Stimulated activated CD4-positive, alpha-beta T cell treated with anti-CD3 and anti-CD28 coated beads, Interleukin-4, amount 100 ng/mL, for 24 hours (primary cell): ENCODE results near the gene RAB8B.
"Not testable (repeated sequence)": the region's sequence is repeated elsewhere in the genome, so short reads cannot be mapped to it uniquely, and the experiment has no call there.

Source experiments
- DNase-seq: peaks from one replicate; pipeline ENCODE4 v3.0.0-alpha.2; 2020

RAB8B gene

DNA sequence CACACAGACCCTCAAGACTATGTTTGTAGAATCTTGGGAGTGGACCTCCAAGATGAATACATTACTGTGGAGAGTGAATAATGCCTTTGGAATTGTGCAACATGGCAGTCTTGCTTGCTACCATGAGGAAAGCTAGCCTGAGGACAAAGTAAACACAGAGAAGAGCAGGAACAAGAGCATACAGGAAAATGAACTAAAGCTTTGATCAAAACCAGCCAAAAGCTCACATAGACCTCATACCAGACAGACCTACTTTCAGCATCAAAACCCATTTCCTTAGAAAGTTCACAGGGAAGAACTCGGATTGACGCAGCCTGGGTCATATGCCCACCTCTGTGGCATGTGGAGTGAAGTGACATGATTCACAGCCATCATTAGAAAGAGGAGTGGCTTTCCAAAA is 3.3 kb upstream of the RAB8B start:
- no peak for DNase-seq

- DNase-seq: no peak
Measured at GRCh38 chr15:63187589-63188226, 1.7 kb upstream of the RAB8B start.

GRCh38 chr15:63188247-63188925 is 1.0 kb upstream of the RAB8B start:
- peak; percentile 40 for DNase-seq

GRCh38 chr15:63189941-63190768 is 749 bp downstream of the RAB8B start:
- no peak for DNase-seq

DNA sequence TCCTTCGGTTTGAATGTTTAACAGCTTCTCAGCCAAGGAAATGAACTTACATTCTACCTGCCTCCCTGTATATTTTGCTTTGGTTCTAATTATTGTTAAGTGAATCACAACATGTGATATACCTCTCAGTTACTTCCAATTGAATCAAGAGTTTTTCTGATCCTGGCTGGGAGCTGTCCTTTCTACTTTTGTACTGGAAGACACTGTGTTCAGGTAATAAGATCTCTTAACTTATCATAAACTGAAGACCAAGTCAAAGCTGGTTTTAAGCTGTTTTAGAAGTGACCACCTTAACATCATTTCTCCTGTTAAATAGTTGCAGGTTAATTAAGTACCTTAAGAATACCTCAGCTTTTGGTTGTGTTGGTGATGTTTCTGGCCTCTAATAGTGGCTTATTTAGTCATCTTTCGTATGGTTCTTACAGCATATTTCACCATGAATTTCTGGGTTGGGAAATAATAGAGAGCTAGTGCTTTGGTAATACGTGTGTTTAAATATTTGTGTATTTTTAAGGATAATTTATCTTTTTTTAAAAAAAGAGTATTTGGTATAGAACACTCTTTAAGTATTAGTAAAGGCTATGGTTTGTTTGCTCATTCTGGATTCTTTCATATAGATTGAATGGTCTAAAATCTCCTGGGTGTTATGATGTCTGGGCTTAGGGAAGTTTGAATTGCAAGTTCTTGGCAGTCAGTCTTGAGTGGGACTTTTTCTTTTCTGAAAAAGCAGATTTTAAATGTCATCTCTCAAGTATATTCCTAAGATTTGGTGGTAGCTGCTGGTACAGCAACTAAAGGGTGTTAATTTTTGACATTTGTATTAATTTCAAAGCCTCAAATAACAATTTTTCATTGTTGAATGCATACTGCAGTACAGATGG is 1.6 kb downstream of the RAB8B start:
- no peak for DNase-seq

DNA sequence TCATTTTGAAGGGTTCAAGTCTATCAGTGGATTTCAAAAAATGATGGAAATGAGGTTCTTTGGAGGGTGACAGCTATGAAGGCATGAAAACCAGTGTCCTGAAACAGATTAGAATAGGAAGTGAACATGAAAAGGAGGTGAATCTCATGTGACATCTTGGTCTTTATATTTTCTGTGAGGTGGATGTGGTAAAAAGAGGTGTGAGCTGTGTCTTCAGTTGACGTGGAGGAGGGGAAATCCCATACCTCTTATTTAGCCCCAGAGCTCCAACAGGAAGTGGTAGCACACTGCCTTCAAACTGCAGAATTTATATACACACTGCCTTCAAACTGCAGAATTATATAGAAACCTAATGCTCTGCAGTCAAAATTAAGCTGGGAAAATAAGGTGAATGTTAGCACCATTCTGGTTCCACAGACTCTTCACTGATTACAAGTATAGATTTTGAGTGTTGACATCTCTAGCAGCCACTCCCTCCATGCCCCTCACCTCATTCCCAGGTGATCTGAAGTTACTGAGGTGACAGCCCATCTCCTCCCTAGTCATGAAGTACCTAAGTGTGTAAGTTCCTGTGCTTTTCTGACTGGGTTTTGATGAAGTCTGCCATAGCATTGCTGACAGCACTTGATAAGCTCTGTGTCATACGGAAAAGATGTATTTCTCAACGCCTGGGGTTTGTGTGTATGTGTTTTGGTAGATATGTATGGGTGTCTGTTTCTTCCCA is 2.7 kb downstream of the RAB8B start:
- DNase-seq: peak; percentile 68

- DNase-seq: peak; percentile 40
Measured at GRCh38 chr15:63192619-63193206, 3.3 kb downstream of the RAB8B start.

GRCh38 chr15:63194302-63194701 is 4.9 kb downstream of the RAB8B start:
- no peak for DNase-seq

DNA sequence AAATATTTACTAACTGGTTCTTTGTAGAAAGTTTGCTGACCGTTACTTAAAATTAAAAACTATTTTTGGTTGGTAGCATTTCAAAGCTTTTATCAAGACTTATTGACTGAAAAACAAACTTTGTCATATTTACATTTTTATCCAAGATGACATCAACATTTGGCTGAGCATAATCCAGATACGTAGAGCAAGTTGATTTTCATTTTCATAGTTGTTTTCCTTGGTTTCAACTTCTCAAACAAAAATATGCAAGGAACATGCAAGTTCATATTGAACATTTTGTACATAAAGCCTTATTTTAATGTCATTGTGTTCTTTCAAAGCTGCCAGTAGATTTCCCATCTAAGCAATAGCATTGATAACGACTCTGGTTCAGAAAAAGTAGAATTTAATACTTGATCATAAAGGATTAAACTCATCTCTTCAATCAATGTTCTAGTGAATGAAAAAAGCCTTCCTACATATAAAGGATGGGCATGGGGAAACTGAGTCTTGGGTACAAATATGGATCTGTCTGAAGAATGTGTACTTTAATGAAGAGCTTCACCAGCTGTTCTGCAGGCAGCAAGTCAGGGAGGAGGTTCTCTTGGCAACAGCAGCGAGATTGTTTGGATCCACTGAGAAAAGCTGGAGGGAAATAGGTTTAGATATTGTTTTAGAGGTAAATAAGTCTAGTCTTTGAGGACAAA is 5.6 kb downstream of the RAB8B start:
- no peak for DNase-seq

DNA sequence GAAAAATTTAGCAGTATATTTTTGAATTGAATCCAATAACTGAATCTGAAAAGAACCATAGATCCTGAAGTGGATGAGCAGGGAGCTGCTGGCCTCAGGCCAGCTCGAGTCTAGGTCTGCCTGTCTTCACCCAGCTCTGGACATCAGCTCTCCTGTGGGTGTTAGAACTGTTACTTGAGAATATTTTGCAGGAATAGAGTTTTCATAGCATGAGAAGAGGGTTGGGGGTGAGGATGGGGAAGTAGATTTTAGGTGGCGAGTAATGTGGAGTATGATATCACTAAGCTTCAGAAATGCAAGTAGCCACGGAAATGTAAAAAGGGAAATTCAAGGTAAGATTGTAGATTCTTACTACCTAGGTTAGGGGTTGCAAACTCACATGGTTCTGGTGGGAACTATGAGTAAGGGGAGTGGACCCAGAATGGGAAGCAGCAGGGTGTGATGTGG is 6.2 kb downstream of the RAB8B start:
- DNase-seq: no peak

DNA sequence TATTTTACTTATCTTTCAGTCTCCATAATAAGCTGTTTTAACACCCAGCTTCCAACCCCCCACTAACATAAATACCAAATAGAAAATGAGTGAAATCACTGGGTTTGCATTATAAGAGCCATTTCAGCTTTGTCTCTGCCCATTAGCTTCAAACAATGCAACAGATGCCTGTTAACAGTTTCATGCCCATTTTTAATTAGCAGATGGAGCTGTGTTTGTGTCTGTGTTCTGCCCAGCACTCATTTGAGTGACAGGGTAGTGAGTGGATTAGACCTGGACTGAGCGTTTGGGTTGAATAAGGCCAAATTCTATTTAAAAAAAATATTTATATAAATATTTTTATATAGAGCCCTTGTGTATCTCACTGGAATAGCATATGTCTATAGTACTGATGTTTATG is 7.4 kb downstream of the RAB8B start:
- no peak for DNase-seq

DNA sequence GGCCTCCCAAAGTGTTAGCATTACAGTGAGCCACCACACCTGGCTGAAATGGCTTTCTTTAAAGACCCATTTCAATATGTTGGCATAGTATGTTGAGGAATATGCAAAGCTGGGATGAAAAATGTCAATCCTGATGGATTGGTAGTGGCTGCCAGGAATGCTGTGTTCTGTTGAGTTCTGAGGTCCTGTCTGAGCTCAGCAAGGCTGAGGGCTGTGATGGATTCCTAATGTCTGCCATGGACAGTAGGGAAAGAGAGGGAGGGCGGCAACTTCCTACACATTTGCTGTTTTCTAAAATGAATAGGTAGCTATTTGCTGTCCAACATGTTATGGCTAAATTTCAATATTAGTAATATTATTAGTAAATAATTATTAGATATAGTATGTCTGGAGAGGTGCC is 8.2 kb downstream of the RAB8B start:
- DNase-seq: no peak

- DNase-seq: no peak
Measured at GRCh38 chr15:63198371-63199250, 9.2 kb downstream of the RAB8B start.

DNA sequence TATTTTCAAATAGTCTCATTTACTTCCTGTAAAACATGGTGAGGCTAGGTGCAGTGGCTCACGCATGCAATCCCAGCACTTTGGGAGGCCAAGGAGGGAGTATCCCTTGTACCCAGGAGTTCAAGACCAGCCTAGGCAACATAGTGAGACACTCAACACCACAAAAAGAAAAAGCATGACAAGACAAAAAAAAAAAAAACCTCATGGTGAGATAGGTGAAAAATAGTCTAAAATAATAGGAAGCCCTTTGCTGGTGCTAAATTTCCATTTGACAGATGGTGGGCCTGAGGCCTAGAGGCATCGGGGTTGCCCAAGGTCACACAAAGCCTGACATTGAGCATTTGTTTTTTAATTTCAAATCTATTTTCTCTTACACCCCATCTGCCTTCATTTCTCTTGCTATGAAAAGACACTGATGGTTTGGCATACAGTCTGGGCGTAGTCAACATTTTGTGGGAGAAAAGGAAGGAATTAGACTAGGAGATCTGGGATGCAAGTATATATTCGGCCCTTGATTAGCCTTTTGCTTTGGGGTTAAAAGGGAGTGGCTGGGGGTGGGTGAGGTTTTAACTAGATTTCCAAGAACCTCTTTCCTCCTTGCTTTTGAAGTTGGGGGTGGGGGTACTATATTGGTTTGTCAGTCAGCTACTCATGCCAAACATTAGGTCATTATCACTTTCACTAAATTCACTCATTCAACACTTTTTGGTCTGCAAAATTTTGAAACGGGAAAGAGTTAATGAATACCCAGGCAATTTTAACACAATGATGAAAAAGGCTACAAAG is 11.3 kb downstream of the RAB8B start:
- DNase-seq: no peak

GRCh38 chr15:63202861-63203260 is 13.5 kb downstream of the RAB8B start:
- no peak for DNase-seq

DNA sequence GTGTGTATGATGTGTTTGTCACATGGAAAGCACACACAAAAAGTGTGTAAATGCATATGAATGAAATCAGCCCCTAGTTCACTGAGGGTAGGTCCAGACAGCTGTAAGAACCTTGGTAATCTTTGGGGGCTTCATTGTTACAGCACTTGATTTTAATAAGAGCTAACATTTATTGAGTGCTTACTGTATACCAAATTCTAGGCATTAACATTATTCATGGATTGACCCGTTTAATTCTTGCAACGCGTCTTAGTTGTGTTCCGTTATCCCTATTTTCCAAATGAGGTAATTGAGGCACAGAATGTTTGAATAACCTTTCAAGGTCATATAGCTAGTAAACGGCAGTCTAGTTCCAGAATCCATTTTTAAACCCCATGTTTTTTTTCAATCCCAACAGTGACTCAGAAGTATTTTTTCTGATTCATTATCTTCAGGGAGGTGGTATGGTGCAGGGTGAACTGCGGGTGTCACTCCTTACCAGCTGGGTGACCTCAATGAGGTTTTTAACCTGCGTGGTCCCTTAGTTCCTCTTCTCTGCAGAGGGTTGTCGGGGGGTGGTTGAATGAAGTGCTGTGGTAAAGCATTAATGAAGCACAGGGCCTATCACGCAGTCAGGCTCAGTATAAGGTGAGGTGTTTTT is 14.2 kb downstream of the RAB8B start:
- DNase-seq: peak; percentile 52

- DNase-seq: no peak
Measured at GRCh38 chr15:63206079-63206478, 16.7 kb downstream of the RAB8B start.

- not testable (repeated sequence) for DNase-seq
Measured at GRCh38 chr15:63208824-63209223, 19.4 kb downstream of the RAB8B start.
